HG03280 (cell line): Measurements from ENCODE around the gene TNFRSF19.

Experiments used
- ATAC-seq: cut with Tn5 transposase; IDR thresholded peaks from one replicate; pipeline ENCODE4 v1.9.1; 2021; ENCODE audit warnings: mild to moderate bottlenecking, moderate library complexity; ENCODE audit not compliant: unreplicated experiment

Gene TNFRSF19

GRCh38 chr13:23651439-23651838 is 81.2 kb downstream of the TNFRSF19 start:
- no peak for ATAC-seq

GRCh38 chr13:23651887-23652286 is 81.7 kb downstream of the TNFRSF19 start:
- no peak for ATAC-seq

GRCh38 chr13:23652909-23653726 is 82.9 kb downstream of the TNFRSF19 start:
- ATAC-seq, result no peak

- ATAC-seq, result no peak
Observed at GRCh38 chr13:23654111-23655110, 84.2 kb downstream of the TNFRSF19 start.

GRCh38 chr13:23655321-23655720 is 85.1 kb downstream of the TNFRSF19 start:
- no peak for ATAC-seq

- no peak for ATAC-seq
Observed at GRCh38 chr13:23656637-23657371, 86.6 kb downstream of the TNFRSF19 start.

- no peak for ATAC-seq
Observed at GRCh38 chr13:23658929-23659541, 88.8 kb downstream of the TNFRSF19 start.

GRCh38 chr13:23660249-23660648 is 90.0 kb downstream of the TNFRSF19 start:
- ATAC-seq, result no peak

- no peak for ATAC-seq
Observed at GRCh38 chr13:23666582-23666981, 96.4 kb downstream of the TNFRSF19 start.

GRCh38 chr13:23667750-23668149 is 97.5 kb downstream of the TNFRSF19 start:
- ATAC-seq, result no peak

- no peak for ATAC-seq
Observed at GRCh38 chr13:23668562-23668961, 98.3 kb downstream of the TNFRSF19 start.

GRCh38 chr13:23670793-23671192 is 100.6 kb downstream of the TNFRSF19 start:
- ATAC-seq, result no peak

GRCh38 chr13:23671377-23671776 is 101.2 kb downstream of the TNFRSF19 start:
- no peak for ATAC-seq

- no peak for ATAC-seq
Observed at GRCh38 chr13:23671897-23672296, 101.7 kb downstream of the TNFRSF19 start.

GRCh38 chr13:23672616-23673015 is 102.4 kb downstream of the TNFRSF19 start:
- ATAC-seq, result no peak

- ATAC-seq, result no peak
Observed at GRCh38 chr13:23673354-23673753, 103.1 kb downstream of the TNFRSF19 start.

- ATAC-seq, result no peak
Observed at GRCh38 chr13:23673867-23674605, 103.8 kb downstream of the TNFRSF19 start.

GRCh38 chr13:23674795-23675640 is 104.8 kb downstream of the TNFRSF19 start:
- ATAC-seq, result no peak
